ENCODE results near the gene SUPT5H. TPM values are rescaled to one million over a fixed set of nuclear protein-coding genes. Genes with fewer than 3 reads are reported as not detected.
A peak's percentile ranks its signal among the peaks of the same experiment; 100 is the strongest.

The SUPT5H gene
- total RNA-seq, 1 donor from 2014 or later = 139 TPM

DNA sequence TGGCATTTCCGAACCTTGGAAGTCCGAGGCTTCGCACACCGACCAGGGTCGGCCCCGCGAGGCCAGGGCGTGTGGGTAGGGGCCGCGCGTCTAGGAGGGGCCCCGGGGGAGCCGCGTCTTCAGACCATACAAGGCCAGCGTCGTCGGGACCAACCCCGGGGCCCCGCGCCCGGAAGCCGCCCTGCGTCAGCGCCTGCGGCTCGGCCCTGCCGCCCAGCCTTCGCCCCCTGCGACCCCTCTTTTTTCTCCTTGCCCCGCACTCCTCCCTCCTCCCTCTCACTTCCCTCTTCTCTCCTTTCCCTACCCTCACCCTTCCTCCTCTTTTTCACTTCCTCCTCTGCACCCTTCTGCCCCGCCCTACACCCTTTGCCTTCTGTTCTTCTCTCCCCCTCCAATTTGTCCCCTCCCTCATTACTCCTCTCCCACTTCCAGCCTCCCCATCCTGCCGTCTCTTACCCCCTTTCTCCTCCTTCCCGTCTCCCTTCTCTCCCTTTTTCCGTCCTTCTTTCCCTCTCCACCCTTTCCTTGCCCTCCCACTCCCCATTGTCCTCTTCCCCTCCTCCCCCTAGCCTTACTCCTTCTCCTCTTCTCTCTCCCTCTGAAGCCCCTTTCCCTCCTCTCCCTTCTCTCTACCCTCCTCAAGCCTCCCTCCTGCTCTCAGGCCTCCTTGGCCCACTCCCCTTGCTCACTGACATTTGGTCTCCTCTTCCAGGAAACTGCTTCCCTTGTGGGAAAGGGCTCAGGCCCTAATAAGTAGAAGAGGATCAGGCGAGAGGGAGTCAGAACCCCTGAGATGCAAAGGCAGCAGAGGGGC, 35.2 kb upstream of the SUPT5H start:
- TF ChIP-seq, protein P1, sequence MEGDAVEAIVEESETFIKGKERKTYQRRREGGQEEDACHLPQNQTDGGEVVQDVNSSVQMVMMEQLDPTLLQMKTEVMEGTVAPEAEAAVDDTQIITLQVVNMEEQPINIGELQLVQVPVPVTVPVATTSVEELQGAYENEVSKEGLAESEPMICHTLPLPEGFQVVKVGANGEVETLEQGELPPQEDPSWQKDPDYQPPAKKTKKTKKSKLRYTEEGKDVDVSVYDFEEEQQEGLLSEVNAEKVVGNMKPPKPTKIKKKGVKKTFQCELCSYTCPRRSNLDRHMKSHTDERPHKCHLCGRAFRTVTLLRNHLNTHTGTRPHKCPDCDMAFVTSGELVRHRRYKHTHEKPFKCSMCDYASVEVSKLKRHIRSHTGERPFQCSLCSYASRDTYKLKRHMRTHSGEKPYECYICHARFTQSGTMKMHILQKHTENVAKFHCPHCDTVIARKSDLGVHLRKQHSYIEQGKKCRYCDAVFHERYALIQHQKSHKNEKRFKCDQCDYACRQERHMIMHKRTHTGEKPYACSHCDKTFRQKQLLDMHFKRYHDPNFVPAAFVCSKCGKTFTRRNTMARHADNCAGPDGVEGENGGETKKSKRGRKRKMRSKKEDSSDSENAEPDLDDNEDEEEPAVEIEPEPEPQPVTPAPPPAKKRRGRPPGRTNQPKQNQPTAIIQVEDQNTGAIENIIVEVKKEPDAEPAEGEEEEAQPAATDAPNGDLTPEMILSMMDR (IDR thresholded peaks at IDR 0.05; ENCODE audit: unreplicated experiment) = no peak
- Mint-ChIP-seq H3K36me3 (ENCODE audit: low read depth, unreplicated experiment) (peaks cover 22% of the 10 kb centered on the region), H3K27ac (ENCODE audit: unreplicated experiment) (peak overlapping the region; percentile 89), H3K4me1 (ENCODE audit: unreplicated experiment) (peaks cover 37% of the 10 kb centered on the region), H3K4me3 (ENCODE audit: unreplicated experiment) (peak overlapping the region; percentile 90), H3K27me3 (ENCODE audit: unreplicated experiment) (peaks cover 37% of the 10 kb centered on the region), H3K9me3 (ENCODE audit: unreplicated experiment) (no peaks in the 10 kb centered on the region)
- DNase-seq (ENCODE audit: low spot score) = peak; percentile 51

DNA sequence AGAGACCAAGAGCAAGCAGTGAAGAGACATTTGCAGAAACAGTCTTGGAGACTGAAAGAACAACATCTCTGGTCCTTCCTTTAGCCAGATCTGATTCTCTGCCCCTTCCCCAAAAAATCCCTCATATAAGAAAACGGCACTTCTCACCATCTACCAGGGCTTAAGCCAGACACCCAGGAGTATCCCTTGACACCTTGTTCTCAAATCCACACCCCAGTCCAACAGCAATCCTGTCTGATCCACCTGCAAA, 34.6 kb upstream of the SUPT5H start:
- peak overlapping the region; percentile 89 for H3K27ac Mint-ChIP-seq (ENCODE audit: unreplicated experiment)
- TF ChIP-seq, protein P1 (IDR thresholded peaks at IDR 0.05; ENCODE audit: unreplicated experiment) = no peak
- no peaks in the 10 kb centered on the region for H3K9me3 Mint-ChIP-seq (ENCODE audit: unreplicated experiment)

DNA sequence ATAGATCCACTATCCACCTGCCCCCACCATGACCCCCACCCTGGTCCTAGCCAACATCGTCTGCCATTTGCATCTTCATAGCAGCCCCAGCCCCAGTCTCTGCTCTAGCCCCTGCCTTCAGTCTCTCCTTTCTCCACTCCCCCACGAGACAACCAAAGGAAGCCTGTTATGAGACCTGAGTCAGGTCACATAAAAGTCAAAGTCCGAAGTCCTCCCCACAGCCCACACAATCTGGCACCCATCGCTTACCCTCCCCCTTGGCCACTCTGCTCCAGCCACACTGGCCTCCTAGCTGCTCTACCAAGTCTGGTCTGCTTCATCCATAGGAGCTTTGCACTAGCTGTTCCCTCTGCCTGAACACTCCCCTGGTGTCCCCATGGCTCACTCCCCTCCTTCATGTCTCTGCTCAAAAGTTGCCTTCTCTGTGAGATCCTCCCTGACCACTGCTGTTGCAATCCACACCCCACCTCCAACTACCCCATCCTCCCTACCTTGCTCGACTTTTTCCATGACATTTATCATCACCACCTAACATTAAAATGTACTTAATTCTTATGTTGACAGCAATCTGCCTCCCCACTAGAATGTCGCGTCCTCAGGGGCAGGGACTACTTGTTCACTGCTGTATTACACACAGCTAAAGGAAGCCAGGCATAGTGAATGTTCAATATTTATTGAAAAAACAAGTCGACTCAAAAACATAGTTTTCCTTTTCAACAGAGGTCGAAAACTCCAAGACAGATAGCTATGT, 34.1 kb upstream of the SUPT5H start:
- Mint-ChIP-seq H3K4me3 (ENCODE audit: unreplicated experiment) (peak overlapping the region; percentile 90), H3K4me1 (ENCODE audit: unreplicated experiment) (peaks cover 37% of the 10 kb centered on the region), H3K27me3 (ENCODE audit: unreplicated experiment) (peaks cover 33% of the 10 kb centered on the region), H3K36me3 (ENCODE audit: low read depth, unreplicated experiment) (peaks cover 22% of the 10 kb centered on the region), H3K9me3 (ENCODE audit: unreplicated experiment) (no peaks in the 10 kb centered on the region), H3K27ac (ENCODE audit: unreplicated experiment) (peak overlapping the region; percentile 89)
- no peak for DNase-seq (ENCODE audit: low spot score)
- TF ChIP-seq, protein P1 (IDR thresholded peaks at IDR 0.05; ENCODE audit: unreplicated experiment) = no peak

More for the DNA sequence above, 34.6 kb upstream of the SUPT5H start:
- Mint-ChIP-seq H3K36me3 (ENCODE audit: low read depth, unreplicated experiment) (peaks cover 22% of the 10 kb centered on the region), H3K4me1 (ENCODE audit: unreplicated experiment) (peaks cover 39% of the 10 kb centered on the region), H3K4me3 (ENCODE audit: unreplicated experiment) (peak overlapping the region; percentile 90), H3K27me3 (ENCODE audit: unreplicated experiment) (peaks cover 37% of the 10 kb centered on the region)
- no peak for DNase-seq (ENCODE audit: low spot score)

DNA sequence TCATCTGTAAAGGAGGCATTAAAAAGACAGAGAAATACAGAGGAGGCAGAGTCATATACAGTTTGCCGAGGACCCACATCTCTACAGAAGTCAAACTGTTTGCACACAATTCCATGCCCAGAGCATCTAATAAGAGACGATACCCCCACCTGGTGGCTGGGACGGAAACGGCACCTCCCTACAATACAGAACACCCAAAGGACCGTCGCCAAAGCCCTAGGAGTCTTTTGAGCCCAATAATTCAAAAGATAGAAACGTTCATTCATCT, 33.6 kb upstream of the SUPT5H start:
- peaks cover 36% of the 10 kb centered on the region for H3K4me1 Mint-ChIP-seq (ENCODE audit: unreplicated experiment)
- H3K9me3 Mint-ChIP-seq (ENCODE audit: unreplicated experiment) = no peaks in the 10 kb centered on the region
- peaks cover 31% of the 10 kb centered on the region for H3K27me3 Mint-ChIP-seq (ENCODE audit: unreplicated experiment)
- peaks cover 22% of the 10 kb centered on the region for H3K36me3 Mint-ChIP-seq (ENCODE audit: low read depth, unreplicated experiment)
- H3K4me3 Mint-ChIP-seq (ENCODE audit: unreplicated experiment) = peak overlapping the region; percentile 90
- TF ChIP-seq, protein P1 (IDR thresholded peaks at IDR 0.05; ENCODE audit: unreplicated experiment) = peak; percentile 69
- DNase-seq (ENCODE audit: low spot score) = peak; percentile 82
- peak overlapping the region; percentile 84 for H3K27ac Mint-ChIP-seq (ENCODE audit: unreplicated experiment)
